GM12878 (cell line): ENCODE measurements around the gene KRTAP10-3. TPM values are rescaled to one million over a fixed set of nuclear protein-coding genes. Genes with fewer than 3 reads are reported as not detected.

Experiments
- ATAC-seq: fragments of 200-7000 bp; cut with Tn5 transposase; 3 replicates; pipeline ENCODE4 v1.9.1; 2020; ENCODE audit warnings: mild to moderate bottlenecking, moderate library complexity
- BruUV-seq: library from RNA; stranded (reverse); fragments of 400-500 nt; replicated peaks from 2 replicates; lab custom pipeline; 2021; lab: Mats Ljungman, UMichigan
- CTCF ChIA-PET: fragments of 300-600 bp; sonication (Branson Sonifier 250); formaldehyde crosslinking; extraction: SDS; loops from one replicate; lab custom pipeline; 2021; ENCODE audit warnings: inconsistent platforms; lab: Yijun Ruan, JAX
- POLR2A ChIA-PET: fragments of 350-600 bp; formaldehyde crosslinking; extraction: SDS; loops from one replicate; lab custom pipeline; 2021; ENCODE audit warnings: inconsistent platforms; lab: Charles Lee
- RAD21 ChIA-PET: fragments of 300-600 bp; sonication (Branson Sonifier 250); formaldehyde crosslinking; loops from one replicate; lab custom pipeline; 2023; ENCODE audit warnings: antibody characterized with exemption; ENCODE audit not compliant: unreplicated experiment; lab: Charles Lee
- SMC1A ChIA-PET: fragments of 300-600 bp; sonication (Branson Sonifier 250); formaldehyde crosslinking; loops from one replicate; lab custom pipeline; 2023; ENCODE audit not compliant: unreplicated experiment, uncharacterized antibody; lab: Charles Lee
- DNase-seq: peaks from one replicate; pipeline ENCODE4 v3.0.0-alpha.2; 2011; ENCODE audit warnings: low read depth, low spot score
- FAIRE-seq: peaks from 3 replicates; lab custom pipeline; 2011; peaks lifted over from hg19 to GRCh38; lab: Jason Lieb, UNC
- H2AFZ ChIP-seq: 2 replicates; pipeline ENCODE4 v1.6.0; 2011; ENCODE audit warnings: low read depth, low read length, control low read depth; ENCODE audit not compliant: control insufficient read depth
- H3K27ac ChIP-seq: 2 replicates; pipeline ENCODE4 v1.5.1; 2011; ENCODE audit warnings: control low read depth; ENCODE audit not compliant: control insufficient read depth, insufficient read depth
- H3K27me3 ChIP-seq, 2 experiments: replicated peaks in 1 of 2; 2 replicates each; pipeline versions ENCODE4 v1.6.0 to v1.6.1; 2011; ENCODE audit warnings: low read length in 1 of 2; ENCODE audit not compliant: control insufficient read depth in 2 of 2, insufficient read depth in 2 of 2
- H3K36me3 ChIP-seq, 2 experiments: 2 replicates each; pipeline ENCODE4 v1.5.1; 2011; ENCODE audit warnings: low read length in 1 of 2; ENCODE audit not compliant: control insufficient read depth in 2 of 2, insufficient read depth in 2 of 2
- H3K4me1 ChIP-seq: 2 replicates; pipeline ENCODE4 v1.6.1; 2011; ENCODE audit warnings: mild to moderate bottlenecking, low read length, moderate library complexity, mixed read lengths; ENCODE audit not compliant: control insufficient read depth, insufficient read depth
- H3K4me2 ChIP-seq: 2 replicates; pipeline ENCODE4 v1.6.0; 2011; ENCODE audit warnings: control low read depth; ENCODE audit not compliant: control insufficient read depth, insufficient read depth
- H3K4me3 ChIP-seq: fragments of 200-600 bp; sonication (generic); 2 replicates; pipeline ENCODE4 v1.5.1; 2016
- H3K79me2 ChIP-seq: 2 replicates; pipeline ENCODE4 v1.6.0; 2011; ENCODE audit warnings: low read length; ENCODE audit not compliant: control insufficient read depth, insufficient read depth
- H3K9ac ChIP-seq: 2 replicates; pipeline ENCODE4 v1.8.0; 2011; ENCODE audit warnings: low read length, control low read depth, mixed read lengths; ENCODE audit not compliant: control insufficient read depth, insufficient read depth
- H3K9me3 ChIP-seq: replicated peaks from 3 replicates; pipeline ENCODE4 v1.5.1; 2011; ENCODE audit warnings: mild to moderate bottlenecking, low read length; ENCODE audit not compliant: control insufficient read depth, insufficient read depth
- H4K20me1 ChIP-seq: 2 replicates; pipeline ENCODE4 v1.6.0; 2011; ENCODE audit not compliant: control insufficient read depth, insufficient read depth
- CTCF ChIP-seq, 3 experiments: IDR thresholded peaks in 2 of 3; conservative IDR thresholded peaks in 1 of 3; 2 replicates each; pipeline ENCODE4 v1.5.1; 2011; ENCODE audit warnings: low read depth in 3 of 3, low read length in 3 of 3, mild to moderate bottlenecking in 3 of 3, control low read depth in 2 of 3, moderate library complexity in 2 of 3, inconsistent platforms in 1 of 3, mixed read lengths in 1 of 3; ENCODE audit not compliant: control insufficient read depth in 2 of 3, insufficient read depth in 1 of 3; ENCODE audit errors: extremely low read depth in 1 of 3
- HCFC1 ChIP-seq: fragments of 150-350 bp; IDR thresholded peaks from 2 replicates; pipeline ENCODE4 v1.6.1; 2014; ENCODE audit warnings: low read length
- HSF1 ChIP-seq: fragments of 150-350 bp; IDR thresholded peaks from 2 replicates; pipeline ENCODE4 v1.6.1; 2014; ENCODE audit warnings: mild to moderate bottlenecking, low read depth, low read length
- RFX5 ChIP-seq: IDR thresholded peaks from 2 replicates; pipeline ENCODE4 v1.6.1; 2011; ENCODE audit warnings: low read depth, low read length, improper control_type of control experiment
- WGBS: methylation state at CpG from one replicate; pipeline ENCODE4 v1.1.6; 2016; ENCODE audit warnings: low lambda C conversion rate; ENCODE audit not compliant: insufficient replicate concordance, insufficient coverage; ENCODE audit errors: missing lambda C conversion rate; 5-methylcytosine and 5-hydroxymethylcytosine counted together
- in situ Hi-C: fragments of 300-500 bp; cut with MboI; formaldehyde crosslinking; loops from 9 replicates; pipeline ENCODE4 v1.14.3; 2018; ENCODE audit warnings: mixed read lengths
- intact Hi-C: fragments of 100-400 bp; cut with micrococcal nuclease; formaldehyde crosslinking; loops from one replicate; pipeline ENCODE4 v1.14.2; 2022; ENCODE audit not compliant: unreplicated experiment
- polyA plus RNA-seq, 11 experiments: library from polyadenylated mRNA; depleted of rRNA in 4 of 11; unstranded in 6 of 11; stranded (reverse) in 5 of 11; fragments of >200 nt; fragmentation: Nextera tagmentation in 4 of 11; fragmentation: Illumina TruSeq in 1 of 11; extraction: Ambion mirVana in 4 of 11; extraction: Trizol in 1 of 11; gene quantifications; 1 replicate in 1 of 11; 2 replicates in 10 of 11; pipeline versions ENCODE4 v1.2.1 to v1.2.3, GENCODE V29; 2011 to 2016; ENCODE audit warnings: inconsistent platforms in 2 of 11, missing spikeins in 2 of 11, low read depth in 1 of 11
- total RNA-seq, 4 experiments: library from RNA; depleted of rRNA in 3 of 4; stranded (reverse); fragments of >200 nt in 3 of 4; fragmentation: Illumina TruSeq in 1 of 4; extraction: Trizol in 1 of 4; gene quantifications; 2 replicates each; pipeline versions ENCODE4 v1.2.1 to v1.2.3, GENCODE V29; 2013 to 2021

Gene KRTAP10-3
- total and polyA plus RNA-seq, 10 of the 15 experiments (the other 5 are each of a cell fraction or from before 2014, with no cell fraction given), result not detected

- in situ Hi-C loops, result no loop called here
- H3K79me2 ChIP-seq, result no peaks in the 10 kb centered on the region
- FAIRE-seq (no peak), DNase-seq (no peak)
- no peak overlapping the region for H3K27ac ChIP-seq
- ChIA-PET POLR2A (no interaction called here), RAD21 (no interaction called here)
- H4K20me1 ChIP-seq, result no peaks in the 10 kb centered on the region
- no peaks in the 10 kb centered on the region for H3K4me1 ChIP-seq
- BruUV-seq, result no TSS peak
- no peak overlapping the region for H3K4me2 ChIP-seq
- no peaks in the 10 kb centered on the region for H3K36me3 ChIP-seq
- H2AFZ ChIP-seq, result no peak overlapping the region
- no peak overlapping the region for H3K4me3 ChIP-seq
- TF ChIP-seq RFX5 (no peak), HSF1 (no peak), HCFC1 (no peak), CTCF (IDR thresholded peaks at IDR 0.05 in 2 of 3, conservative IDR thresholded peaks at IDR 0.05 in 1 of 3; ENCODE audit: control insufficient read depth in 2 of 3, extremely low read depth in 1 of 3, insufficient read depth in 1 of 3, low read depth in 3 of 3, low read length in 3 of 3) (no peak)
- TF ChIP-seq, all 136 proteins: peak for 0
- no peak for ATAC-seq
- 23% methylated on average over 8 of the region's 8 CpGs for WGBS
- Histone ChIP-seq H3K27me3 (no peaks in the 10 kb centered on the region), H3K9ac (no peak overlapping the region), H3K9me3 (no peaks in the 10 kb centered on the region; the same call in 2 of the 3 replicates)
- ChIA-PET CTCF (no interaction called here), SMC1A (no interaction called here)
- intact Hi-C loops, result no loop called here
Measured at GRCh38 chr21:44603911-44604310, 45.3 kb upstream of the KRTAP10-3 start.
